A172 (cell line): ENCODE data around the gene POTEF. TPM values are rescaled to one million over a fixed set of nuclear protein-coding genes. Genes with fewer than 3 reads are reported as not detected.
"Not testable (repeated sequence)": the region's sequence is repeated elsewhere in the genome, so short reads cannot be mapped to it uniquely, and the experiment has no call there.

Experiments used
- DNase-seq: peaks from one replicate; pipeline ENCODE4 v3.0.0-alpha.2; 2015; ENCODE audit warnings: low spot score
- total RNA-seq: library from RNA; depleted of rRNA; stranded (reverse); fragments of >200 nt; shearing (Covaris generic); gene quantifications from 2 replicates; pipeline ENCODE4 v1.2.3, GENCODE V29; 2014

POTEF gene
- total RNA-seq, 1 experiment from 2014 or later: not detected

- DNase-seq: no peak
Measured at GRCh38 chr2:130152816-130153595, 24.0 kb upstream of the POTEF start.

GRCh38 chr2:130152136-130152815, 23.3 kb upstream of the POTEF start:
- DNase-seq: not testable (repeated sequence)

- DNase-seq: not testable (repeated sequence)
Measured at GRCh38 chr2:130151145-130151512, 22.1 kb upstream of the POTEF start.

- no peak for DNase-seq
Measured at GRCh38 chr2:130150181-130151144, 21.4 kb upstream of the POTEF start.

GRCh38 chr2:130148515-130148914, 19.5 kb upstream of the POTEF start:
- not testable (repeated sequence) for DNase-seq

GRCh38 chr2:130145006-130145414, 16.0 kb upstream of the POTEF start, which contains the start of gene CCDC74B:
TSS of gene CCDC74B (minus strand) at chr2:130145112. CDS start at chr2:130144996, 116 bp downstream.
- peak; percentile 61 for DNase-seq

GRCh38 chr2:130143266-130144039, 14.4 kb upstream of the POTEF start:
- DNase-seq: not testable (repeated sequence)

GRCh38 chr2:130142396-130143265, 13.6 kb upstream of the POTEF start:
- not testable (repeated sequence) for DNase-seq

GRCh38 chr2:130141645-130142370, 12.8 kb upstream of the POTEF start:
- DNase-seq: not testable (repeated sequence)

- not testable (repeated sequence) for DNase-seq
Measured at GRCh38 chr2:130141002-130141401, 12.0 kb upstream of the POTEF start.

- not testable (repeated sequence) for DNase-seq
Measured at GRCh38 chr2:130140516-130140915, 11.5 kb upstream of the POTEF start.

- DNase-seq: not testable (repeated sequence)
Measured at GRCh38 chr2:130139331-130140280, 10.6 kb upstream of the POTEF start.

- DNase-seq: not testable (repeated sequence)
Measured at GRCh38 chr2:130138841-130139251, 9.8 kb upstream of the POTEF start.

- not testable (repeated sequence) for DNase-seq
Measured at GRCh38 chr2:130138326-130138725, 9.3 kb upstream of the POTEF start.

- not testable (repeated sequence) for DNase-seq
Measured at GRCh38 chr2:130137118-130137517, 8.1 kb upstream of the POTEF start.

- not testable (repeated sequence) for DNase-seq
Measured at GRCh38 chr2:130136546-130136945, 7.5 kb upstream of the POTEF start.

- DNase-seq: no peak
Measured at GRCh38 chr2:130135692-130136541, 6.9 kb upstream of the POTEF start.
